HG03025 (cell line): ENCODE data around the gene SDCBP2.

Experiments
- ATAC-seq: cut with Tn5 transposase; IDR thresholded peaks from one replicate; pipeline ENCODE4 v1.9.1; 2021; ENCODE audit warnings: mild to moderate bottlenecking, moderate library complexity; ENCODE audit not compliant: unreplicated experiment, low FRiP score

Gene SDCBP2

DNA sequence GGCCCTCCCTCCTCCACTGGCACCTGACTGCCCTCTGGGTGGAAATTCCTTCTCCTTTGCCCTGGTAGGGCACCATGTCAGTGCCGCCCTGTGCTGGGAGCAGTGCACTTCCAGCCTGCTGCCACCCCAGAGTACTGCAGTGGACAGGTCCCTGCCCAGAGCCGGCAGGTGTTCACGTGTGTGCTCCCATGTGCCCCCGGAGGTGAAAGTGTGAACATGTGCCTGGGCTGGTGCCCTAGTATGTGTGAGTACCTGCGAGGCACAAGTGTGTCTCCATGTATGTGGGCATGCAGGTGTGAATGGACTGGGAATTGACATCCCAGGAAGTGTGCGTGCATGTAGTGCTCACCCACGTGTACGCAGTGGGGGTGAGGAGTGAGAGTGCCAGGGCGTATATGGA is 29.4 kb downstream of the SDCBP2 start:
- no peak for ATAC-seq

DNA sequence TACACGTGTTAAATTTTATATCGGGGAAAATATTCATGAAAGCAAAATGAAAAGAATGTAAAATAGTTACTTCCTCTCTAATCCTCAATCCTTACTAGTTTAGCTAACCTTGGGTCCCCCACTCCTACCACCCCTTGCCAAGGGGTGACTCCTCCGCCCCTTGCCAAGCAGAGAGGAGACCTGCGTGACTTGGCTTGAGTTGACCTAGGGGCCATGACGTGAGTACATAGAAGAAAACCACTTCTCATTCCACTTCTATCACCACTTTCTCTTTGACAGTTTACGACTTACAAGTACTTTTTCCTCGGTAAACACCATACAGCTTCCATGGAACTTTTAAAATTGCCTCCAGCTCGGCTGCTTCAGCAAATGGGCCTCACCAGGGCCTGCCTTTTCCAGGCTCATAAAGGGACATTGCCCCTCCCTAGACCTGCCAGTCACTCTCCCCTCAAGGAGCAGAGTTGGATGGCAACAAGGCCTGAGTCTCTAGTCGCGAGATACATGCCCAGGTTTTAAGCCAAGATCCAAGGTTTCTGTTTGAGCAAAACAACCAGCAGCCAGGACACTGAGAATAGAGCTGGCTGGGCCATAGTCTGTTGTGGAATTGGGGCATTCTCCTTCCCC is 29.9 kb downstream of the SDCBP2 start:
- no peak for ATAC-seq

DNA sequence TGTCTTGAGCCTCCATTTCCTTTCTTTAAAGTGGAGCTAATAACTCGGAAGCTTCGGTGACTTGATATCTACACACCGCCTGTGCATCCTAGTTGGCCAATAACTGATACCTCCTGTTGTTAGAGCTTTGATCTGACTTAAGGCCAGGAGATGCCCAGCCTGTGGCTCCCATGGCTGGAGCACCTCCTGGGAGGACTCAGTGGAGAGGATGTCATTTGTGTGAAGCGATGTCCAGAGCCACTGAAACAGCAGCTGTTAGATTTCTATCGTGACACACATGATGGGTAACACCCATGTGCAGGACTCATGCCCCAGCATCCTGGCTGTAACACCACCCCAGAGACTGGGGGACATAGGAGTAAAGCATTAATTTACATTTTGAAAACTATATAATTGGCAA is 30.8 kb downstream of the SDCBP2 start:
- ATAC-seq, result no peak

DNA sequence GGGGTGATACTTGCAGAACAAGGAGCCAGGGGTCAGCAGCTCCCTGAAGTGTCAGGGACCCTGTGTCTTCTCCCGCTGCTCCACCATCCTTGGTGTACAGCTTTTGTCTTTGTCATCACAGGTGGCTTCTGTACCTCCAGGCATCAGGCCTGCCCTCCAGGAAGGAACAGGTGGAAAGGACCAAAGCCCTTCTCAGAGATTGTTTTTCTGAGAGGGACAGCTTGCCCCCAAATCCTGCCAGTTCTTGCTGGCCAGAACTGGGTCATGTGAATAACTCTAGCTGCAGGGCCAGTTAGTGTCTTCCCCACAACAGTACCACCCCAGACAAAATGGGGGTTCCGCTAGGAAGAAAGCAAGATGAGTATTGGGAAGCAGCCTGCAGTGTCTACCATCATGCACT is 31.5 kb downstream of the SDCBP2 start:
- ATAC-seq, result no peak

DNA sequence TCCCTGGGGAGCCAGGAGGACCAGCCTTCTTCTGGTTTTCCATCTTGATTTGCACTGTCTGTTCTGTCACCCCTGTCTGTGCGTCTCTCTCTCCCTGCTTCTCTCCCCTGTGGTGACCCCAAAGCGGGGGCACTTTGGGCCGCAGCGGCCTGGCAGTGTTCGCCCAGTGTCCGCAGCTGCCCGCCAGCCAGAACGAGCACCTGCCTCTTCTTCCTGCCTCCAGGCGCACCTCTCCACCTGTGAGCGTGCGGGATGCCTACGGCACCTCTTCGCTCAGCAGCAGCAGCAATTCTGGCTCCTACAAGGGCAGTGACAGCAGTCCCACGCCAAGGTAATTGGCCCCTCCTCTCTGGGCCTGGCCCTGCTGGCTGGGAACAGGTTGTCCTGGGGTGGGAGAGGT is 32.0 kb downstream of the SDCBP2 start:
- ATAC-seq, result no peak

DNA sequence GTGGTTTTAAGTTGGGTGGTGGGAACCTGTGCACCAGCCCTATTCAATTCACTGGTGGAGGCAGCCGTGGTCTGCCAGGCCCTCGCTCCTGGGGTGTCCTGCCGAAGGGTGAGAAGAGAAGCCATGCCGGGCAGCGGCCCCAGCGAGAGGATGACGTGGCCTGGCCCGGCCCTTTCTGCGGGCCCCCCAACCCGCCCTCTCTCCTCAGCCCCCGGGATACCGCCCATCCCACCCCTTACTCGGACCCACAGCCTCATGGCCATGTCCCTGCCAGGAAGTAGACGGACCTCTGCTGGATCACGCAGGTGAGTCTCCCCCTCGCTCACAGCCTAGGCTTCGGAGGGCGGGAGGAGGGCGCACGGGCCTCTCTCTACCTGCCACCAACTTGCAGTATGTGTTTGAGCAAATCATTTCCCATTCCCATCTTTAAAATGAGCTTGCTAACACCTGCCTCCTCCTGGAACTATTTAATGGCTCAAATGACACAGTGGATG is 32.8 kb downstream of the SDCBP2 start:
- ATAC-seq, result no peak

DNA sequence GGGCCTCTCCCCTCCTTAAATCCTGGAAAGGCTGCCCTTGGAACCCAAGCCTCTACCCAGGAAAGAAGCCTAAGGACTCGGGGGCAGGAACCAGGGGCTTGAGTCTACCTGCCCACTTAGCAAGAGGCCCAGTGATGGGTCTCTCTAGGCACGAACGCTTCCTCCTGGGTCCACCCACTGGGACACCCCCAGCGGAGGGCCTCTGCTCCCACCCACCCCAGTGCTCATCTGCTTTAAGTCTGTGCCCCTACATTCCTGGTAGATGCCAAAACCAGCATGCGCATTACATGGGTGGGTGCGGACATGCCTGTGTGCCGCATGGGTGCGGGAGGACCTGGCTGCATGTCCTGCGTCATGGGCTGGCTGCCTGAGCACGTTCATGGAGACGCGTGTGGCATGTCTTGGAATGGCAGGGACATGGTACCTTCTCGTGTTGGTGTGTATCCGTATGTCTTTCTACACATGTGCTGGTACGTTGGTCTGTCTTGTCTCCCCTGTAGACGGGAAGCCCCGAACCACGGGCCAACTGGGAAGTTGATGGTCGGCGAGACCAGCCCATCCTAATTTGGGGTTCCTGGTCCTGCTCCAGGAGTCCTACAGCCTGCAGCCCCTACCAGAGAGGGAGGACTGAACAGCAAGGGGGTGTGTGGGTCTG is 33.5 kb downstream of the SDCBP2 start:
- no peak for ATAC-seq

DNA sequence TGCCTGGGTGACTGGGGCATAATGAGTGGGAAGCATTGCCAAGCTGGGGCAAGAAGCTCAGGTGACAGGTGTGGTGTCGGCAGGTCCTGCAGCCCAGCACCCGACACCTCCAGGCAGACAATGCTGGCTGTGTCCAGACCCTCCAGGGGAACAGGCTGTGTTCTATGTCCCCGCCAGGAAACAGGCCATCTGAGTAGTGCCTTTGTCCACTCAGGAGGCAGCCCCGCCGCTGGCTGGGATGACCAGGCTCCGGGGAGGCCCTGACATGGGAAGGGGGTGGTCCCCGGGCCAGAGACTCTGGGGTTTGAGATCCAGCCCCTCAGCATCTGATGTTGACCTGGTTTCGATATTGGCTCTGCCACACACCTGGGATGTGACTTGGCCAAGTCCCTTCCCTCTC is 34.4 kb downstream of the SDCBP2 start:
- no peak for ATAC-seq

DNA sequence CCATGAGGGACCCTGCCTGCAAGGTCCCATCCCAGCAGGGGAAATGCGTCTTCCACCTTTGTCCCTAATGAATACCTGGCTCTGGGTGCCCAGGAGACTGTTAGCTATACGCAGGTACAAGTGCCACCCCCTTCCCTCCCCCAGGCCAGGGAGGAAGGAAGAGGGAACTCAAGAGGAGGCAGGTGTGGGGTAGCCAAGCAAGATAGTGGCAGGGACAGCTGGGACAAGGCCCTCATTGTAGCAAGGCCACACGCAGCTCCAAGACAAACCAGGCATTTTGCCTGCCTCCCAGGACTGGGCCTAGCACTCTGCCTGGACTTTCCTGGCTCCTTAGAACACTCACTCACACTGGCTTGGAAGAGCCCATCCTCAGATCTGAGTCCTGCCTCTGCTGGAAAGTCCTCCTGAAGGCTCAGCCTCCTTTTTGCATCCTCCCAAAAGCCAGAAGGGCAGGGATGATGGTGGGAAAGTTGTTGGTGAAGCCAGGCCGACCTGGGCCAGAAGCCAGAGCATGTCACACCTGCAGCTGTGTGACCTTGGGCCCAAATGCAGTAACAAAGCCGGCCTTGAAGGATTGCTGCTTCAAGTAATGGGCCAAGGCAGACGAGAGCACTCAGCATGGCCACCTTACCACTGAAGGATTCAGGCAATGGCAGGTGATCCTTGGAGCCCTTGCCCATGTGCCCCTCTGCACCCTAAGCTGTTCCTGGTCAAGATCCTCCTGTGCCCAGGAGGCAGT is 35.1 kb downstream of the SDCBP2 start:
- no peak for ATAC-seq

DNA sequence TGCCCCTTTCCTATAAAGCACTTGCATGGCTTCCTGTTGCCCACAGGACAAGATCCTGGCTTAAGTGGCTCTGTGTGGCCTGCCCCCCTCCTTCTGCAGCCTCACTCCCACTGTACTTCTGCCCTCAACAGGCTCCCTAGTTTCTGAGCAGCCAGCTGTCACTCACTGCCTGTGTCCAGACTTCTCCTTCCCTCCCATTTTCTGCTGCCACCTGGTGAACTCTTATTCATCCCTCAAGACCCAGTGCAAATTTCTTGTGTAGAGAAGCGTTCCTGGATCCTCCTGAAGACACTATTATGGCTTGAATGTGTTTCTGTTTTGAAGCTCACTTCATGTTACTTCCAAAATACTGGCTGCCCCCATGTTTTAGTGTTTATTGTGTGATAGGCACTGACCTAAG is 36.3 kb downstream of the SDCBP2 start:
- no peak for ATAC-seq

DNA sequence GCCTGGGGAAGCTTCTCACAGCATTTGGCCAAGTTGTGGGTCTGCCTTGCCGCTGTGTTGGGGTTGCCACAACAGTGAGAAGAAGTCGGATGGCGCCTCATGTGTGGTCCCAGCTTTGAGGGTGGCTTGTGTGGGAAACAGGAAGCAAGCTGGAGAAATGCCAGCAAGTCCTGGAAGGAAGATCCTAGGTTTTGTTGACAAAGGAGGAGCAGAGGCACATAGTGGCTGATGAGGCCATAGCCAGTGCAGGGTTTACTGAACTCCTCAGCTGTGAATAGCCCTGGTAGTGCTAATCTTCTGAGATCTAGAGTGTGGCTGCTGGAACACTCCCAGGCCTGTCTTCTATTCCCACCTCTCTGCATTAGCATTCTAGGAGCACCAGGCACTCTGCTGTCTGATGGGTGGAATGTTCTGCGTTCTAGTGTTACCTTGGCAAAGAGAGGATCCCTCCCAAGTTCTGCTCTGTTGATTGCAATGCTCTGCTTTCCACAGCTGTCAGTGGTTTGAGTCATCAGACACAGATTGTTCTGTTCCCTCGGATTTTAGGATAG is 37.7 kb downstream of the SDCBP2 start:
- ATAC-seq, result no peak

DNA sequence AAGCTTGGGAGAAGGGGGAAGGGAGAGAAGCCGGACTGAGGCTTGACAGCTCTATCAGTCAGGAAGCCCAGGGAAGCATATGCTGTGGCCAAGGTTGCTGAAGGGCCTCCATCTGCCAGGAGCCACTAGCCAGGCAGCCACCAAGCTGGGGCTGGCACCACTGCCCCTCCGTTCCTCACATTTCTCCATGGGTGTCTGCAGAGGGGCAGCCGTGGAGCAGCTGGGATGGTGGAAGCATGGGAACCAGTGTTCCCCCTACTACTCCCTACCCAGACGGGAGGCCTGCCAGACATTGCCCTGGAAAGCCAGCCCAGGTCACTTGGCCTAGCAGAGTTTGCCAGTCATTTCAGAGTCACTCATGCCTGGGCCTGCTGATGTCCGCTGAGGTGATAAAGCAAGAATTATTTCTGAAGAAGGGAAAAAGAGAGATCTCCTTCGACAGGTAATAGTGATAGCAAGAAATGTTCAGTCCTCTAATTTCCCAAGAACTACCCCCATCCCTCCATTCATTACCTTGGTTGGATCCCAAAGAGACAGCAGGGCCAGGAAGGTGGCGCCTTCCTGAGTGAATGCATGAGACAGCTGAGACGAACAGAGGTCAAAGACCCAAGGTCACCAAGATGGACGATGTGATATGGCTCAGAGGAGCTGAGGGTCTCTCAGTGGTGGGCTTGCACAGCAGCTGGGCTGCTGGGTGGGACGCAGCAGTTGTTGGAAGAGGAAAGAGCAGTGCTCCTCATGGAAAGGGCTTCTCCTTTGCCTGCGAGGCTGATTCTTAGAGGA is 41.0 kb downstream of the SDCBP2 start:
- ATAC-seq, result no peak

DNA sequence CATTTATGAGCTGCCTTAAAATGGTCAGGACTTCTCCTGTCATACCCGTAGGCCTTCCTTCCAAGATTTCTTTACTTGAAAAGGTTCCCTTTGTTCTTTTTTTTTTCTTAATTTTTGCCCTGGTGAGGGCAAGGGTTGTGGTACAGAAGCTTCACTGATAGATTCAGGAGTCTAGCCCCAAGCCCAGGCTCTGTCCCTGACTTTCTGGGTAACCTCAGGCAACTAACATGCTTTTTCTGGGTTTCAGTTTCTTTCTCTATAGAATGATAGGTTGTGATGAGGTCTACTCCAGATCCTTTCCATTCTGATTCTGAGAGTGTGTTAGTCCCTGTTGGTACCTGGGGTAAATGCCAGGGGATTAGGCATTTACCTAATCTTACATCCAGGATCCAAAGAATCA is 41.6 kb downstream of the SDCBP2 start:
- no peak for ATAC-seq

DNA sequence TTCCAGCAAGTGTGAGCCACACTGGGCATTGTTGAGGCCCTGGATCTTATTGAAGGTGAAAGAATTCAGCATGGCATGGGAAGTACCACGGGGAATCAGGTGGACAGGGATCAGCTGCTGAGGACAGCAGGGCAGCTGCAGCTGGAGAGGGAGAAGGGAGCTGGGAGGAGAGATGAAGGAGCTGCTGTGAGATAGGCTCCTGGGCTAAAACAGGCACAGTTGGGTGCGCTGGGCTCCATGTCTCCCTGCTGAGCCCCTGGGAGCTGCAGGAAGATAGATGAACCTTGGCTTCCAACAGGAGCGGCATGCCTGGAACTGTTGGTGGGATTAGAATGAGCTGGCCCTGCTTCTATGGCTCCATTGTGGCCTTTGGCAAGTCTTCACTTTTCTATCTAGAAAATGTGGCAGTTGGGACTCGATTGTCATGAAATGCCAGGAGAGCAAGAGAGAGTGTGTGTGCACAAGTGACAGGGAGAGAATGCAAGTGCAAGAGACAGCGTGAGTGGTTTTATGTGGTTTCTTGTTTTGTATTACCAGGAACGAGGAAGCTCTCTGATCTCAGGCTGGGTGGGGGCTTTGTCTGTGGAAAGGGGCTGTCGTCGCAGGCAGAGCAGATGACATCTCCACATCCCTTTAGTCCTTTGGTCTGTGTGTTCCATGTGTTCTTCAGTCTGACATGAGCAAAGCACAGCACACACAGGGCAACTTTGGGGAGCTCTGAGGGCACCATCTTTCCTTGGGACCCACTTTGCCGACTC is 42.5 kb downstream of the SDCBP2 start:
- no peak for ATAC-seq

DNA sequence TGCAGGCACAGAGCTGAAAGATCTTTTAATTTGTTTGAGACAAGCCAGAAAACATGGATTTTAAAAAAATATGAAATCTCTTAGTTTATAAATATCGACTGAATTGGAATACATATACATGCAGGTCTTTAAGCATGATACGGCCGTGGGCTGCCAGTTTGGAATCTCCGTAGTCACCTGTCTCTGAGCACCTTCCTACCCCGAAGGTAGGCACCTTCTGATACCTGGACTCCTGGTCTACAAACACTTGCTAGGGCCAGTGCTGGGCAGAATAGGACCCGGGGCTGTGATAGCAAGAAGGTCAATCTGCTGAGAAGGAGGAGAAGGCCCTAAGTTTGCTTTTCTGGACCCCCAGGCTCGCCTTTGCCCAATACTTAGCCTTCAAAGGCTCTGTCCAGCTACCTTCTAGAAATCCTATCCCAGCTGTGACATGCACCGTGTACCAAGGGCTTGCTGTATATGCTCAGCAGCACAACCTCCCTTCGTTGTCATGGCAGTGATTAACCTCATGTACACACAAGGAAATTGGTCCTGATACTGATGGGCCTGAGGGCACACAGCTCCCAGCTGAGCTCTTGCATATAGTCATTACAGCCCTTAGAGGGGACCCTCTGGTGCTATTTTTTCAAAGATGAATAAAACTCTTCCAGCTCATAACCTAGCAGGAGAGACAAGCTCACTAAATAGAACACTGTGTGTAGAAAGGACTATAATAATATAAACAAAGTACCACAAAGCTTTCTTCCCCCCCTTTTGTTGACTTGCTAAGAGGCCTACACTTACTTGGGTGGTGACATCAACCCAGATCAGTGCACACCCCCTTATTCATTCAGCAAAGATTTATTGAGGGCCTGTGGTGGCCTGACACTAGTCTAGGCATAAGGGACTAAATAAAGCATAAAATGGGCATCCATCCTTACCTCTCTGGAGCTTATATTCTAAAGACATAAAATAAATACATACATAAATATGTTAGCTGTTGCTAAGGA is 45.1 kb downstream of the SDCBP2 start:
- ATAC-seq, result no peak

DNA sequence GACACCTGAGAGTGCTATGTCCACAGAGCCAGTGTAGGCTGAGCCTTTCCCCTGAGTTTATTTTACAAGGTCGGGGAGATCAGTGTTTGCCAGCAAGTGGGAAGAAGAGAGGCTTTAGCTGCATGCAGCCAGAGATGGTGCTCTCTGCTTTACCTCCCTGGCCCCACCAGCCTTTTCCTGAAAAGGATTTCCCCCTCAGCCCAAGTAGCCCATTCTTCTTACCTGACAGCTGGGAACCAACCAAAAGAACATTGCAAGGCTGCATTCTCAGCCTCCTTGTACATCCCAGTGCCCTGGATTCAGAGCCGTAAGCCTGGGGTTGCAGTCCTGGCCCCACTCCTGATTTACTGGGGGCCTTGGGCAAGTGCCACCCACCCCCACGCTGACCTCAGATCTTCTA is 46.0 kb downstream of the SDCBP2 start:
- no peak for ATAC-seq

DNA sequence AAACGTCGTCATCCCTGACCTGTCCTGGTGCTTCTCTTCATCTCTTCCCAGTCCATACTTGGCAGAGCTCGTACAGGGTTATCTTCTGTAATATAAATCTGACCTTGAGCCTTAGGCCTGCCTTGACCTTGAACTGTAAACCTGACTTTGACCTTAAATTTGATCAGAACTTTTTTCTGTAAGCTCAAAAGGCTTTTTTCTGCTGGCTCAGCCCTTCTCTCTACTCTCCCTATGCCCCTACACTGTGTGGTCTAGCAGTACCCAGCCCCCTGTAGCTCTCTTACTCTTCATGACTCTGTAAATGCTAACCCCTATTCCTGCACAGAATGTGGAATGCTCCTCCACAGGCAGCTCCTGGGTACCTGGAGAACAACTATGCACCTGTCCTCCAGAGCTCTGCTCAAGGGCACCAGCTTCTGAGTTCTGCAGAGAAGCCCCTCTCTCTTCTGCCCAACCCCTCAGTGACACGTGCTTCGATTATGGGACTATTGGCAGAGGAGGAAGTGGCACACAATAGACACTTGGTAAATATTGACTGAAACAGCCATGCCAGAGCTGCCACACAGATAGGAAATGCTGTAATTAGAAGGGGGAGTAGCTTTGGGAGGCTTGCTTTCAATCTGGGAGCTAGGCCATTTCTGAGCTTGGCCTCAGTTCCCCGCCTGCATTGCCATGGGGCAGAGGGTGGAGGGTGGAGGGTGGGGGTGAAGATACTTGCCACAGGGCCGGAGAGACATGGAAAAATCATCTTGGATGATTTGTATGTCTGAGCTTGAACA is 47.5 kb downstream of the SDCBP2 start:
- no peak for ATAC-seq
